ENCODE data around the gene TLR7. TPM values are rescaled to one million over a fixed set of nuclear protein-coding genes. Genes with fewer than 3 reads are reported as not detected.

Gene TLR7
- total and polyA plus RNA-seq, 2 of the 4 experiments (the other 2 are of a cell fraction) = not detected

- TF ChIP-seq SMC3 (IDR thresholded peaks at IDR 0.05; ENCODE audit: low read depth, low read length) (no peak), CTCF (conservative IDR thresholded peaks at IDR 0.05; ENCODE audit: low read depth, low read length) (no peak), CEBPB (IDR thresholded peaks at IDR 0.05; ENCODE audit: low read depth, low read length) (no peak), MAZ (IDR thresholded peaks at IDR 0.05; ENCODE audit: borderline replicate concordance, low read depth, low read length) (no peak), FOS (IDR thresholded peaks at IDR 0.05; ENCODE audit: low read depth, low read length) (no peak), MAFK (IDR thresholded peaks at IDR 0.05; ENCODE audit: low read depth, low read length) (no peak), RAD21 (IDR thresholded peaks at IDR 0.05; ENCODE audit: low read length) (no peak), RCOR1 (IDR thresholded peaks at IDR 0.05; ENCODE audit: insufficient replicate concordance, low read length) (no peak), BHLHE40 (IDR thresholded peaks at IDR 0.05; ENCODE audit: low read depth, low read length) (no peak), CHD1 (IDR thresholded peaks at IDR 0.05; ENCODE audit: low read depth, low read length) (no peak), POLR2A (IDR thresholded peaks at IDR 0.05; ENCODE audit: low read depth, low read length) (no peak), USF2 (IDR thresholded peaks at IDR 0.05; ENCODE audit: low read depth, low read length) (no peak), MXI1 (IDR thresholded peaks at IDR 0.05; ENCODE audit: borderline replicate concordance, low read depth, low read length) (no peak), NFE2L2 (IDR thresholded peaks at IDR 0.05; ENCODE audit: low read depth, low read length) (no peak), ELK1 (IDR thresholded peaks at IDR 0.05; ENCODE audit: borderline replicate concordance, low read depth, low read length) (no peak), RFX5 (IDR thresholded peaks at IDR 0.05; ENCODE audit: low read depth, low read length) (no peak)
- Histone ChIP-seq H4K20me1 (ENCODE audit: insufficient read depth, low read length) (no peaks in the 10 kb centered on the region), H3K9ac (ENCODE audit: low read depth, low read length) (no peak overlapping the region), H3K9me1 (ENCODE audit: insufficient read depth, low read length) (no peaks in the 10 kb centered on the region), H2AFZ (replicated peaks; ENCODE audit: low read length, poor library complexity) (no peak overlapping the region), H3K14ac (replicated peaks; ENCODE audit: low read depth, low read length) (no peak overlapping the region), H2AK5ac (ENCODE audit: low read depth, low read length) (no peak overlapping the region), H2BK15ac (ENCODE audit: low read depth, low read length) (no peak overlapping the region), H2AK9ac (replicated peaks; ENCODE audit: low read depth, low read length, poor library complexity) (no peak overlapping the region), H4K8ac (ENCODE audit: low read depth in 2 of 2, low read length in 2 of 2) (no peak overlapping the region), H3K36me3 (ENCODE audit: control insufficient read depth, insufficient read depth, low read length) (no peaks in the 10 kb centered on the region), H2BK120ac (ENCODE audit: low read depth, low read length) (no peak overlapping the region), H2BK5ac (ENCODE audit: low read depth, low read length, poor library complexity, severe bottlenecking) (no peak overlapping the region), H3K4ac (ENCODE audit: low read depth, low read length) (no peak overlapping the region), H3K27ac (ENCODE audit: insufficient read depth, low read length) (no peak overlapping the region), H3K27me3 (ENCODE audit: control insufficient read depth, insufficient read depth, low read length) (no peaks in the 10 kb centered on the region; the same call in 1 of the 2 replicates), H4K5ac (ENCODE audit: low read depth, low read length) (no peak overlapping the region), H2BK20ac (ENCODE audit: low read depth, low read length) (no peak overlapping the region), H3K18ac (ENCODE audit: low read depth, low read length) (no peak overlapping the region), H3K4me2 (ENCODE audit: low read depth, low read length) (no peak overlapping the region), H4K91ac (ENCODE audit: insufficient read depth, low read depth, low read length) (no peak overlapping the region), H3K4me3 (ENCODE audit: insufficient read depth, low read depth, low read length) (no peak overlapping the region), H3K79me1 (ENCODE audit: low read depth in 1 of 2, low read length in 2 of 2) (no peaks in the 10 kb centered on the region), H3K56ac (ENCODE audit: extremely low read depth, insufficient read depth, low read length) (no peak overlapping the region), H3K4me1 (ENCODE audit: control insufficient read depth, insufficient read depth, low read length) (no peaks in the 10 kb centered on the region), H3K23ac (ENCODE audit: low read depth, low read length) (no peak overlapping the region), H3K9me3 (ENCODE audit: control insufficient read depth, insufficient read depth, low read length) (no peaks in the 10 kb centered on the region; the same call in 1 of the 2 replicates)
- in situ Hi-C loops (cut with MboI; ENCODE audit: low sequenced_read_pairs) (no loop called here), intact Hi-C loops (cut with micrococcal nuclease) (no loop called here), dilution Hi-C loops (cut with HindIII; ENCODE audit: low sequenced_read_pairs, unreplicated experiment) (no loop called here)
- no TSS peak for BruUV-seq (replicated peaks)
- CTCF ChIA-PET = no interaction called here
- DNase-seq (no peak), ATAC-seq (ENCODE audit: low read depth) (no peak)
- WGBS, 2 experiments (ENCODE audit: extremely low coverage in 2 of 2, insufficient read length in 1 of 2) = no CpG with 5 or more reads among the region's 3 CpGs
- POLR2A ChIA-PET (ENCODE audit: unreplicated experiment) = no interaction called here
These were observed 22.6 kb upstream of the TLR7 start for GRCh38 chrX:12844319-12844718.
